A204.1 (cell line): ENCODE results near the gene RASA4B.
"Not testable (repeated sequence)": the region's sequence is repeated elsewhere in the genome, so short reads cannot be mapped to it uniquely, and the experiment has no call there.

Source experiments
- FAIRE-seq: peaks from 2 replicates; lab custom pipeline; 2012; peaks lifted over from hg19 to GRCh38; lab: Jason Lieb, UNC

Gene RASA4B

GRCh38 chr7:102517550-102518147 lies at the start of gene RASA4B:
Gene RASA4B, minus strand, starts transcription at chr7:102517777. Its CDS starts 67 bp downstream, at chr7:102517710.
- not testable (repeated sequence) for FAIRE-seq

GRCh38 chr7:102550808-102551422 lies 33.3 kb upstream of the RASA4B start, which contains the start of gene SPDYE2:
Gene SPDYE2, plus strand, starts transcription at chr7:102551226. Its CDS starts 2,030 bp downstream, at chr7:102553256.
- not testable (repeated sequence) for FAIRE-seq

- FAIRE-seq = not testable (repeated sequence)
These were observed 28.8 kb upstream of the RASA4B start for GRCh38 chr7:102546353-102546752.

GRCh38 chr7:102545288-102545687 lies 27.7 kb upstream of the RASA4B start:
- not testable (repeated sequence) for FAIRE-seq

- FAIRE-seq = not testable (repeated sequence)
These were observed 26.8 kb upstream of the RASA4B start for GRCh38 chr7:102544372-102544771.

GRCh38 chr7:102543596-102543995 lies 26.0 kb upstream of the RASA4B start, which contains the start of gene UPK3BL2:
Gene UPK3BL2, minus strand, starts transcription at chr7:102543696. Its CDS starts 60 bp downstream, at chr7:102543636.
- FAIRE-seq = not testable (repeated sequence)

GRCh38 chr7:102542771-102543170 lies 25.2 kb upstream of the RASA4B start:
- FAIRE-seq = not testable (repeated sequence)

- not testable (repeated sequence) for FAIRE-seq
These were observed 24.5 kb upstream of the RASA4B start for GRCh38 chr7:102542083-102542482.

GRCh38 chr7:102540604-102541003 lies 23.0 kb upstream of the RASA4B start:
- not testable (repeated sequence) for FAIRE-seq

GRCh38 chr7:102535062-102535615 lies 17.6 kb upstream of the RASA4B start:
- not testable (repeated sequence) for FAIRE-seq

GRCh38 chr7:102532127-102532526 lies 14.6 kb upstream of the RASA4B start:
- FAIRE-seq = not testable (repeated sequence)

- FAIRE-seq = not testable (repeated sequence)
These were observed 14.0 kb upstream of the RASA4B start for GRCh38 chr7:102531583-102531982.

GRCh38 chr7:102527822-102528793 lies 10.5 kb upstream of the RASA4B start:
- not testable (repeated sequence) for FAIRE-seq

- FAIRE-seq = not testable (repeated sequence)
These were observed 9.6 kb upstream of the RASA4B start for GRCh38 chr7:102527182-102527581.

- FAIRE-seq = not testable (repeated sequence)
These were observed 7.2 kb upstream of the RASA4B start for GRCh38 chr7:102524803-102525202.

GRCh38 chr7:102520797-102521196 lies 3.2 kb upstream of the RASA4B start:
- FAIRE-seq = not testable (repeated sequence)

GRCh38 chr7:102516951-102517350 lies 626 bp downstream of the RASA4B start:
- FAIRE-seq = not testable (repeated sequence)

GRCh38 chr7:102515889-102516288 lies 1.7 kb downstream of the RASA4B start:
- not testable (repeated sequence) for FAIRE-seq

- not testable (repeated sequence) for FAIRE-seq
These were observed 2.5 kb downstream of the RASA4B start for GRCh38 chr7:102514881-102515721.

GRCh38 chr7:102512642-102513221 lies 4.8 kb downstream of the RASA4B start:
- not testable (repeated sequence) for FAIRE-seq
